Measurements from ENCODE around the gene THOC2.

GRCh38 chrX:123773258-123773988, 40.6 kb upstream of the THOC2 start:
- no peak for TF ChIP-seq EZH2phosphoT487 (IDR thresholded peaks at IDR 0.05; ENCODE audit: insufficient read depth, low read depth)
- TF ChIP-seq EZH2 (IDR thresholded peaks at IDR 0.05; ENCODE audit: insufficient read depth, poor library complexity, severe bottlenecking), result no peak
